Suprapubic skin (tissue), 4 donors: Measurements from ENCODE around the gene GMDS.

ENCODE experiments used
- EP300 ChIP-seq: sonication (generic); formaldehyde crosslinking; IDR thresholded peaks from one replicate; pipeline ENCODE4 v1.6.1; 2017; ENCODE audit warnings: antibody characterized with exemption
- POLR2A ChIP-seq, 2 donors: fragments of 450-650 bp; IDR thresholded peaks; one replicate each; pipeline ENCODE4 v1.6.1; 2017; ENCODE audit warnings: antibody characterized with exemption in 2 of 2, mild to moderate bottlenecking in 2 of 2, moderate library complexity in 2 of 2
- POLR2AphosphoS5 ChIP-seq, 3 donors: sonication (generic); formaldehyde crosslinking; IDR thresholded peaks; one replicate each; pipeline ENCODE4 v1.6.1; 2017; ENCODE audit warnings: antibody characterized with exemption in 3 of 3
- TF ChIP-seq, protein P1 (sequence below), 2 donors: fragments of 200-600 bp in 1 of 2; fragments of 450-650 bp in 1 of 2; sonication (generic) in 1 of 2; IDR thresholded peaks; one replicate each; pipeline ENCODE4 v1.5.1; 2016 to 2019; ENCODE audit warnings: antibody characterized with exemption in 2 of 2, mild to moderate bottlenecking in 1 of 2, moderate library complexity in 1 of 2

DNA sequence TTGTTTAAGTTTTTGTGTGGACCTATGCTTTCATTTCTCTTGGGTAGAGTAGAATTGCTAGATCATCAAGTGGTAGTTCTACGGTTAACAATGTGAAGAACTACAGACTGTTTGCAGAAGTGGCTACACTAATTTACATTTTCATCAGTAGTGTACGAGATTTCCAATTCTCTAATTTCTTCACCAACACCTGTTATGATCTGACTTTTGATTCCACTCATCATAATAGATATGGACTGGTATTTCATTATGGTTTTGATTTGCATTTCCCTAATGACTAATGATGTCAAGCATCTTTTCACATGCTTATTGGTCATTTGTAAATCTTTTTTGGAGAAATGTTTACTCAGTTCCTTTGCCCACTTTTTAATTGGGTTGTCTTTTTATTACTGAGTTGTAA lies 244.4 kb downstream of the GMDS start:
- TF ChIP-seq, protein P1, sequence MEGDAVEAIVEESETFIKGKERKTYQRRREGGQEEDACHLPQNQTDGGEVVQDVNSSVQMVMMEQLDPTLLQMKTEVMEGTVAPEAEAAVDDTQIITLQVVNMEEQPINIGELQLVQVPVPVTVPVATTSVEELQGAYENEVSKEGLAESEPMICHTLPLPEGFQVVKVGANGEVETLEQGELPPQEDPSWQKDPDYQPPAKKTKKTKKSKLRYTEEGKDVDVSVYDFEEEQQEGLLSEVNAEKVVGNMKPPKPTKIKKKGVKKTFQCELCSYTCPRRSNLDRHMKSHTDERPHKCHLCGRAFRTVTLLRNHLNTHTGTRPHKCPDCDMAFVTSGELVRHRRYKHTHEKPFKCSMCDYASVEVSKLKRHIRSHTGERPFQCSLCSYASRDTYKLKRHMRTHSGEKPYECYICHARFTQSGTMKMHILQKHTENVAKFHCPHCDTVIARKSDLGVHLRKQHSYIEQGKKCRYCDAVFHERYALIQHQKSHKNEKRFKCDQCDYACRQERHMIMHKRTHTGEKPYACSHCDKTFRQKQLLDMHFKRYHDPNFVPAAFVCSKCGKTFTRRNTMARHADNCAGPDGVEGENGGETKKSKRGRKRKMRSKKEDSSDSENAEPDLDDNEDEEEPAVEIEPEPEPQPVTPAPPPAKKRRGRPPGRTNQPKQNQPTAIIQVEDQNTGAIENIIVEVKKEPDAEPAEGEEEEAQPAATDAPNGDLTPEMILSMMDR (IDR thresholded peaks at IDR 0.05), result no peak
- TF ChIP-seq POLR2AphosphoS5 (IDR thresholded peaks at IDR 0.05), result no peak
- TF ChIP-seq POLR2A (IDR thresholded peaks at IDR 0.05), result no peak
- TF ChIP-seq EP300, result no peak
